HG02973 (cell line): ENCODE data around the gene EIF2AK2.

Experiments used
- ATAC-seq: cut with Tn5 transposase; IDR thresholded peaks from one replicate; pipeline ENCODE4 v1.9.1; 2021; ENCODE audit warnings: moderate library complexity; ENCODE audit not compliant: unreplicated experiment

Gene EIF2AK2

DNA sequence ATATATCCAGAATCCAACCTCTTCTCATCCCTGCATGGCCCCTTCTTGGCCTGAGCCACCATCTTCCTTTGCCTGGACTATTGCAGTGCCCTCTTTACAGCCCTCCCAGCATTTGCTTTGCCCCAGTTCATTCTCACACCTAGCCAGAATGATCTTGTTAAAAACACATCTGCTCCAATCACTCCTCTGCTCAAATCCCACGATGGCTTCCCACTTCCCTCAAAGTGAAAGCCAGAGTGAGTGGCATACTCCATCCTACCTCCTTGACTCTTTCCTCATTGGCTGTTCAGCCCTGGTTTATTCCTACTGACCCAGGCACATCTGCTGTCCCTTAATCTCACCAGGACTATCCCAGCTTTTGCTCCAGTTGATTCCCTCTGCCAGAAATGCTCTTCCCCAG lies 17.0 kb upstream of the EIF2AK2 start:
- ATAC-seq: no peak

DNA sequence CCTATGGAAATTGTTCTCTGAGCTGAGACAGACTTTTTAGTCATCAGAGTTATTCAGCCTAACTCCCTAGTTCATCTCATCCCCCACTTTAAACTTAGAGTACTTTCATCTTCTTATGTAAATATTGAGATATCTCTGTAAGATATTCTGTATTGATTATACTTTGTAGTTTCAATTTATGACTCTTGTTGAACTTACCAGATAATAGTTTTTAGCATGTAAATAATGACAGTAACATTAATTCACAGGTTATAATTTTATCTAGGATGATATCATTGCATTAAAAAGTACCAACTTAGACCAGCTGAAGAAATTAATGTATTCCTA lies 14.8 kb upstream of the EIF2AK2 start:
- ATAC-seq: no peak

DNA sequence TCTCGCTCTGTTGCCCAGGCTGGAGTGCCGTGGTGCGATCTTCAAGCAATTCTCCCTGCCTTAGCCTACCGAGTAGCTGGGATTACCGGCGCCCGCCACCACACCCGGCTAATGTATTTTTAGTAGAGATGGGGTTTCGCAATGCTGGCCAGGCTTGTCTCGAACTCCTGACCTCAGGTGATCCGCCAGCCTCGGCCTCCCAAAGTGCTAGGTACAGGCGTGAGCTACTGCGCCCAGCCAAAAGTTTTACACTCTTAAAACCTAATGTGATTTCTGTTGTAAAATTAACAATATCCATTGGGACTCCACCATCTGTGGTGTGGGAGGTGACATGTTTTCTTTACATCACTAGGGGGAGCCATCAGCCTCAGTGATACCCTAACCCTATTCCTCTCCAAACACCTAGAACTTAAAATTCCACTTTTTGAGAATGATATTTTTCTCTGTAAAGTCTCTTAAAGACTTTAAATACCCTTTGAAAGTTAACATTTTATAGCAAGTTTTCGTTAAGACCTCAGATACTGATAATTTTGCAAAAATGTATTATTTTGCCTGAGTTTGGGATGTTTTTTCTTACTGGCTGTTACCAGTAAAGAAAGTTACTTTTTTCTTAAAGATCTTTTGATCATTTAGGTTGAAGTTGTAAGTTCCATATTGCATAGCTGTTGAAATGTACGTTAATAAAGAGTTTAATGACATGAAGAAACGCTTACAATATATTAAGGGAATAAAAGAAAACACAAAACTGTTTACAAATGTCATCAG lies 11.6 kb upstream of the EIF2AK2 start:
- ATAC-seq: peak; percentile 66

GRCh38 chr2:37167636-37168180 lies 10.9 kb upstream of the EIF2AK2 start:
- no peak for ATAC-seq

DNA sequence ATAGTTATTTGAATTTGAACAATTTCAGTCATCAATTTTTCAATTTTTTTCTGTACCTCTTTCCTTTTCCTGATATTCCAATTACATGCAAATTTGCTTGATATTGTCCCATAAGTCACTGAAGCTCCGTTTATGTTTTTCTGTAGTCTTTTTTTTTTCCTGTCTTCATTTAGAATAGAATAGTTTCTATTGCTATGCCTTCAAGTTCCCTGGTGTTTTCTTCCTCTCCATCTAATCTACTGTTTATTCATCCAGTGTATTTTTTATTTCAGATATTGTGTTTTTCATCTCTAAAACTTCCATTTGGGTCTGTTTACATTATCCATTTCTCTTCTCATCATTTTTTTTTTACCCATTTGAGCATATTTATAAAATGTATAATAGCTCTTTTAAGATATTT lies 8.0 kb upstream of the EIF2AK2 start:
- no peak for ATAC-seq

- peak; percentile 24 for ATAC-seq
Measured at GRCh38 chr2:37156071-37156856, 516 bp downstream of the EIF2AK2 start.

GRCh38 chr2:37154785-37155184 lies 2.0 kb downstream of the EIF2AK2 start:
- no peak for ATAC-seq

DNA sequence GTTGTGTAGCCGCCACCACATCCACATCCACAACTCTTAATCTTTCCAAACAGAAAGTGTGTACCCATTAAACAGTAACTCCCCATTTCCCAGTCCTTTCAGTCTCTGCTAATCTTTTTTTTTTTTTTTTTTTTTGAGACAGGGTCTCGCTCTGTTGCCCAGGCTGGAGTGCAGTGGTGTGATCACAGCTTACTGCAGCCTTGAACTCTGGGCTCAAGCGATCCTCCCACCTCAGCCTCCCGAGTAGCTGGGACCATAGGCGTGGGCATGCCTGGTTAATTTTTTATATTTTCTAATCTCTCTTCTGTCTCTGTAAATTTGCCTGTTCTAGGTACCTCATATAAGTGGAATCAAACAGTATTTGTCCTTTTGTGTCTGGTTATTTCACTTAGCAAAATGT lies 3.6 kb downstream of the EIF2AK2 start:
- no peak for ATAC-seq

DNA sequence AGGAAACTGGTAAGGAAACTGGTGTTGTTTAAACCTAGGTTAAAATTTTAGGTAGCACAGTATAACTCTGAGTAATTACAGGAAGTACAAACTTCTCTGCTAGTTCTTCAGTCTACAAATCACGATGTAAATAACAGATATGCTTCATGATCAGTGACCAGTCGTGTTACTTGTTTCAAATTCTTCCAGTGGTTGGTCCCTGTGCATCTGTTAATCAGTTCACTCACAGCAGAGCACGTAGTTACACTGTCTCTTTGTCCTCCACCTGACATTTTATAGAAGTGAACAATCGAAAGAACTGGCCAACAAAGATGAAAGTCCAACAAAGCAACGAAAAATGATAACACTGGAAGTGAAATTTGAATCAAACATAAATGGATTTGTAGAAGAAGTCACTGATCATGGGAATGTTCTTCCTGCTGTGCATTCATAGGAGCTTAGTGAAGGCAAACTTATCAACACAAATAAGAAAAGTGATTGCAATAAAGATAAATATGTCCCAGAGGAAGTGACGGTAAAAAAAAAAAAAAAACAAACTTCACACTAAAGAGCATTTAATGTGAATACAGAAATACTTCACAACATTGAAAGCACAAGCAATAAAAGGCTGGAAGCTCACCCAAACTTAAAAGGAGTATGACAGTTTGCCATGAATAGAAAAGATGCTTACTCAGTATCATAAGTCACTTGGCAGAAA lies 7.0 kb downstream of the EIF2AK2 start:
- ATAC-seq: no peak

- no peak for ATAC-seq
Measured at GRCh38 chr2:37148325-37148724, 8.5 kb downstream of the EIF2AK2 start.

- no peak for ATAC-seq
Measured at GRCh38 chr2:37146062-37146461, 10.7 kb downstream of the EIF2AK2 start.

GRCh38 chr2:37143974-37144373 lies 12.8 kb downstream of the EIF2AK2 start:
- no peak for ATAC-seq

DNA sequence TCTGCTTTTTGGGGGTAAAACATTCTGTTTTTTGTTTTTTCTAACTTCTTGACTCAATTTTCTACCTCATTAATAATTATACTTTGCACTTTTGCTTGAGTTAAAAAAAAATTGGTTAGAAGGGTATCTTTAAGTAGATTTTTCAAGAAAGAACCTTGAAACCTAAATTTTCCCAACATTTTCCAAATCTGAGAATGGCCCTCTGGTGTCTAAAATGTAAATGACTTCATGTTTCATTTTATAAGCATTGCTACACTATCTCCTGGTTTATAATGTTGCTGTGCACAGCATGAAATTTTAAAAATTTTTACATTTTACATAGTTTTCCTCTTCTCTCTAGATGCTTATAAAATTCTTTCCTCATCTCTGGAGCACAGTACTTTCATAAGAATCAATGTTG lies 14.2 kb downstream of the EIF2AK2 start:
- no peak for ATAC-seq

- ATAC-seq: no peak
Measured at GRCh38 chr2:37132914-37133313, 23.9 kb downstream of the EIF2AK2 start.

DNA sequence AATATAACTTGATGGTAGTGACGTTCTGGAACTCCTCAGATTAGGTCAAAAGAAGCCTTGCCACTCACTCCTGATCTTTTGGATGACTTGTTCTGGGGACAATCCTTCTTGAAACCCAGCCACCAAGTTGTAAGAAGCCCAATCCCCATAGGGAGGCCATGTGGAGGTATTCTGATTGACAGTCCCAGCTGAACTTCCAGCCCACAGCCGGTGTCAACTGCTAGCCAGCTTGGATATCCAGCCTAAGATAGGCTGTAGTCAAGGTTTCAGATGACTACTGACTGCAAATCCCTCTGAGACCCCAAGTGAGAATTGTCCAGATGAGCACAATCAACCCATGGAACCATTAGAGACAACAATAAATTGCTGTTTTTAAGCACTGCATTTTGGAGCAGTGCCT lies 31.4 kb downstream of the EIF2AK2 start:
- no peak for ATAC-seq

DNA sequence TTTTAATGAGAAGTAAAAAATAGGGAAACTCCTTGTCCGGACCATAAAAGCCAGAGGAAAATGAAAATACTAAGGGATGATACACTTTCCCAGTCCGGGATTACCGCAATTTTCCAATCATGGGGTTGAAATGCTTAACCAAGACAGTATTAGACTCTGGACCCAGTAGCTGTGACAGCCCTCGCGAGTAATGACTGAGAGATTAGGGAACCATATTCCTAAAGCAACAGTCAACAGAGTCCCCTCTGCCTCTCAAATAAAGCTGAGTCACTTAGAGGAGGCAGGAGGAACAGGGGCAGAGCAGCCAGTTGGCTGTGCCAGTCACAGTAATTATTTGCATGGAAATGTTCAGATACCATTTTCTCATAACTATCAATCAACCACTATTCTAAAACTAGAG lies 37.6 kb downstream of the EIF2AK2 start:
- ATAC-seq: no peak

GRCh38 chr2:37117566-37117965 lies 39.2 kb downstream of the EIF2AK2 start:
- no peak for ATAC-seq

DNA sequence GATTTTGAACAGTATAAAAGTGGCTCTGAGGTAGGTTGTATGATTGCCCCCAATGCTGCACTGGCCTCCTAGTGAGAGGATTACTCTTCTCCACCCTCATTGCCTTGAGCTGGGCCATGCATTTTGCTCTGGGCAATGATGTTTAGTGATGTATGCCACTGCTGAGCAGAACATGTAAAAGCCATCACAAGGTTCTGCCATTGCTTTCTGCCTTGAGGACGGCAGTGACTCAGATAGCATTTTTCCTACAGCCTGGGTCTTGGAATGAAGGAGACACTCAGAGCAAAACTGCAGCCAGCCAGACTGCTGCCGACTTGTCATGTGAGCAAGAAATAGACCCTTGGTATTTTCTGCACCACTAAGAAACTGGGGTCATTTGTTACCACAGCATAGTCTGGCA lies 44.8 kb downstream of the EIF2AK2 start:
- no peak for ATAC-seq

GRCh38 chr2:37110306-37111212 lies 46.2 kb downstream of the EIF2AK2 start:
- no peak for ATAC-seq

GRCh38 chr2:37109523-37109922 lies 47.3 kb downstream of the EIF2AK2 start:
- ATAC-seq: no peak

DNA sequence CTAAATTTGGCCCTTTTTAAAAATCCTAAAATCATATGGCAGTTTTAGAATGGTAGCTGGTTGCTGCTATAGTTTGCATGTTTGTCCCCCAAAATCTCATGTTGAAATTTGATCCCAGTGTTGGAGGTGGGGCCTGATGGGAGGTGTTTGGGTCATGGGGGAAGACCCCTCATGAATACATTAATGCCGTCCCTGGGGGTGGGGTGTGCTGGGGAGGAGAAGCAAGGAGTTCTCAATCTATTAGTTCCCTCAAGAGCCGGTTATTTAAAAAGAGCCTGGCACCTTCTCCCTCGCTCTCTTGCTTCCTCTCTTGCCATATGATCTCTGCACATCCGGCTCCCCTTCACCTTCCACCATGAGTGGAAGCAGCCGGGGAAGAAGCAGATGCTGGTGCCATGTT lies 51.6 kb downstream of the EIF2AK2 start:
- ATAC-seq: no peak
